Transverse colon (tissue), 4 donors: Measurements from ENCODE around the gene PMEPA1. TPM values are rescaled to one million over a fixed set of nuclear protein-coding genes. Genes with fewer than 3 reads are reported as not detected.

Source experiments
- DNase-seq: peaks from one replicate; pipeline ENCODE4 v3.0.0-alpha.2; 2019
- H3K27ac ChIP-seq, 4 donors: fragments of 200-600 bp; sonication (generic); 2 replicates each; pipeline ENCODE4 v1.5.1; 2016 to 2018; ENCODE audit warnings: inconsistent platforms in 4 of 4
- H3K27me3 ChIP-seq: fragments of 200-600 bp; sonication (generic); 2 replicates; pipeline ENCODE4 v1.5.1; 2017; ENCODE audit warnings: inconsistent platforms
- H3K36me3 ChIP-seq, 4 donors: fragments of 200-600 bp; sonication (generic); 2 replicates each; pipeline ENCODE4 v1.5.1; 2017 to 2019; ENCODE audit warnings: inconsistent platforms in 4 of 4
- H3K4me1 ChIP-seq, 4 donors: fragments of 200-600 bp; sonication (generic); 2 replicates each; pipeline ENCODE4 v1.5.1; 2017 to 2020; ENCODE audit warnings: inconsistent platforms in 4 of 4
- H3K4me3 ChIP-seq, 4 donors: fragments of 200-600 bp; sonication (generic); 1 replicate in 1 of 4; 2 replicates in 3 of 4; pipeline versions ENCODE4 v1.5.1 to v1.6.1; 2017 to 2019; ENCODE audit warnings: inconsistent platforms in 4 of 4
- H3K9me3 ChIP-seq, 2 donors: fragments of 200-600 bp; sonication (generic); 2 replicates each; pipeline ENCODE4 v1.5.1; 2017 to 2019; ENCODE audit warnings: inconsistent platforms in 2 of 2
- EP300 ChIP-seq: sonication (generic); formaldehyde crosslinking; IDR thresholded peaks from one replicate; pipeline ENCODE4 v1.6.1; 2017; ENCODE audit warnings: antibody characterized with exemption, low read depth
- POLR2A ChIP-seq: fragments of 450-650 bp; IDR thresholded peaks from one replicate; pipeline ENCODE4 v1.6.1; 2016; ENCODE audit warnings: antibody characterized with exemption, mild to moderate bottlenecking, moderate library complexity
- POLR2AphosphoS5 ChIP-seq, 3 donors: sonication (generic); formaldehyde crosslinking; IDR thresholded peaks; one replicate each; pipeline ENCODE4 v1.6.1; 2016; ENCODE audit warnings: antibody characterized with exemption in 3 of 3
- WGBS, 2 donors: methylation state at CpG; one replicate each; pipeline ENCODE4 v1.1.5; 2018; ENCODE audit warnings: low coverage in 1 of 2; 5-methylcytosine and 5-hydroxymethylcytosine counted together
- in situ Hi-C, 4 donors: fragments of 200-750 bp; cut with MboI; loops; one replicate each; pipeline versions ENCODE4 v1.15.0 to v1.15.1; 2017; ENCODE audit warnings: low sequenced_read_pairs in 3 of 4, low pct_ligation_motif_present in 1 of 4, low pct_unique_long_range_greater_than_20kb in 1 of 4
- intact Hi-C: fragments of 100-400 bp; cut with DNase I; formaldehyde crosslinking; loops from one replicate; pipeline ENCODE4 v1.15.1; 2023; ENCODE audit warnings: low total_unique reads
- total RNA-seq, 4 donors: library from RNA; depleted of rRNA; stranded (reverse); fragments of >200 nt; gene quantifications; one replicate each; pipeline ENCODE4 v1.1.0, GENCODE V29; 2016
- TF ChIP-seq, protein P1 (sequence below), 5 experiments: fragments of 200-600 bp in 3 of 5; fragments of 450-650 bp in 2 of 5; sonication (generic) in 3 of 5; IDR thresholded peaks; 1 replicate in 2 of 5; 2 replicates in 3 of 5; pipeline ENCODE4 v1.5.1; 2016 to 2017; ENCODE audit warnings: antibody characterized with exemption in 5 of 5, inconsistent platforms in 3 of 5, mild to moderate bottlenecking in 2 of 5, moderate library complexity in 1 of 5

The PMEPA1 gene
- total RNA-seq, 4 donors from 2014 or later = 6.4 to 10.8 (median 8.4) TPM

DNA sequence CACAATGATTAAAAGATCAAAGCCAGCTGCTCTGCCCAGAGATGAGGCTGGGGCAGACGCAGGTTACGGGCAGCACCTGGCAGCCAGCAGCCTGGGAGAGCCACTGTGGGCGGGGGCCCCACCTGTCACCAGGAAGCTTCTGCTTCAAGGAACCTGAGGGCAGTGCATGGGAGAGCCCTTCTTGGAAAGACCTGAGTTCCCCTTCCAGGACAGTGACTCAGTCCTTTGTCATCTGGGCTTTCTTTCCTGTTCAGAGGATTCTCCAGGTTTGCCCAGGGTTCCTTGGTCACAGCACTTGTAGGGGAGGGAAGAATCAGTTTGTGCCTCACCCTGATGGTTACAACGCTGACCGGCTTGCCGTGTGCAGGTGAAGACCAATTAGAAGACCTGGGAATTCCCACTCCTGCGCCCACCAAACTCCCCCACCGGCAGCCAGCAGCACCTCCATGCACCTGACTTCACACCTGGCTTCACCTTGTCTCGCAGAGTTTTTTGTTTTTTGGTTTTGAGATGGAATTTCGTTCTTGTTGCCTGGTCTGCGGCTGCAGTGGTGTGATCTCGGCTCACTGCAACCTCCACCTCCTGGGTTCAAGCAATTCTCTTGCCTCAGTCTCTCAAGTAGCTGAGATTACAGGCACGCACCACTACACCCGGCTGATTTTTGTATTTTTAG lies 91.6 kb downstream of the PMEPA1 start:
- H3K27me3 ChIP-seq = no peaks in the 10 kb centered on the region
- peak overlapping the region in 1 of 4 donors; percentile 4 for H3K4me3 ChIP-seq
- 40 to 59% methylated on average over 1 to 14 of the region's 14 CpGs for WGBS, 2 donors
- H3K4me1 ChIP-seq = peaks cover 4 to 36% (median 12%) of the 10 kb centered on the region in 4 donors
- H3K27ac ChIP-seq = peak overlapping the region; percentile 60 to 80 (median 70)
- DNase-seq = peak; percentile 78
- H3K9me3 ChIP-seq = no peaks in the 10 kb centered on the region
- H3K36me3 ChIP-seq = no peaks in the 10 kb centered on the region
- TF ChIP-seq, protein P1, sequence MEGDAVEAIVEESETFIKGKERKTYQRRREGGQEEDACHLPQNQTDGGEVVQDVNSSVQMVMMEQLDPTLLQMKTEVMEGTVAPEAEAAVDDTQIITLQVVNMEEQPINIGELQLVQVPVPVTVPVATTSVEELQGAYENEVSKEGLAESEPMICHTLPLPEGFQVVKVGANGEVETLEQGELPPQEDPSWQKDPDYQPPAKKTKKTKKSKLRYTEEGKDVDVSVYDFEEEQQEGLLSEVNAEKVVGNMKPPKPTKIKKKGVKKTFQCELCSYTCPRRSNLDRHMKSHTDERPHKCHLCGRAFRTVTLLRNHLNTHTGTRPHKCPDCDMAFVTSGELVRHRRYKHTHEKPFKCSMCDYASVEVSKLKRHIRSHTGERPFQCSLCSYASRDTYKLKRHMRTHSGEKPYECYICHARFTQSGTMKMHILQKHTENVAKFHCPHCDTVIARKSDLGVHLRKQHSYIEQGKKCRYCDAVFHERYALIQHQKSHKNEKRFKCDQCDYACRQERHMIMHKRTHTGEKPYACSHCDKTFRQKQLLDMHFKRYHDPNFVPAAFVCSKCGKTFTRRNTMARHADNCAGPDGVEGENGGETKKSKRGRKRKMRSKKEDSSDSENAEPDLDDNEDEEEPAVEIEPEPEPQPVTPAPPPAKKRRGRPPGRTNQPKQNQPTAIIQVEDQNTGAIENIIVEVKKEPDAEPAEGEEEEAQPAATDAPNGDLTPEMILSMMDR (IDR thresholded peaks at IDR 0.05) = no peak
- TF ChIP-seq POLR2A (no peak), POLR2AphosphoS5 (IDR thresholded peaks at IDR 0.05) (peak in 2 of 3 donors; percentile 52 to 66)
- intact Hi-C loops = no loop called here
- in situ Hi-C loops = loop anchor here in 1 of 4 donors (25.0 kb wide), 1 partner anchor 231 kb away; the partner anchor contains the start of gene RBM38

DNA sequence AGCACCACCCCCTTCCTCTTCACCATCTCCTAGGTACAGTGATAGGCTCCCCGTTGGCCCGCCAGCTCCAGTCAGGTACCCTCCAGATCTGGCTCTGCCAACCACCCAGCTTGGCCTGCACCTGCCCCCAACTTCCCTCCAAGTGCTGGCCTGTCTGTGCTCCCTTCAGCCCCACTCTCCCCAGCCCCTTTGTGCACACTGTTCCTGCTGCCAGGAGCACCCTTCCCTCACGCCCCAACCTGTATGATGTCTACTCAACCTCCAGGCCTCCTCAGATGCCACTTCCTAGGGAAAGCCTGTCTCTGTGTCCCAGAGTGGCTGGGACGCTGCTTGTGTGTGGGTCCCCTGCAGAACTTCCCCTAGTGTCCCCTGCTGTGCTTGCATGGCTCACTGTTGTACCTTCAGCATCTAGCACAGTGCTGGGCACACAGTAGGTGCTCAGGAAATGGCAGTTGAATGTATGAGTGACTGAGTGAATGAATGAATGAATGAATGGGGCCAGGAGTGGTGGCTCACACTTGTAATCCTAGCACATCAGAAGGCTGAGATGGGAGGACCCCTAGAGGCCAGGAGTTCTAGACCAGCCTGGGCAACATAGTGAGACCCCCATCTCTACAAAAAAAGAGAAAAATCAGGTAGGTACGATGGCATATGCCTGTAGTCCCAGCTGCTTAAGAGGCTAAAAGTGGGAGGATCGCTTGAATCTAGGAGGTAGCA lies 92.6 kb downstream of the PMEPA1 start:
- Histone ChIP-seq H3K9me3 (no peaks in the 10 kb centered on the region), H3K4me1 (peaks cover 4 to 36% (median 12%) of the 10 kb centered on the region in 4 donors), H3K27ac (no peak overlapping the region), H3K4me3 (no peak overlapping the region), H3K36me3 (no peaks in the 10 kb centered on the region), H3K27me3 (no peaks in the 10 kb centered on the region)
- in situ Hi-C loops = loop anchor here in 1 of 4 donors (25.0 kb wide), 1 partner anchor 230 kb away; the partner anchor contains the start of gene RBM38
- DNase-seq = no peak
- no peak for TF ChIP-seq POLR2A
- TF ChIP-seq EP300 = no peak
- TF ChIP-seq, protein P1 (IDR thresholded peaks at IDR 0.05) = no peak
- no peak for TF ChIP-seq POLR2AphosphoS5 (IDR thresholded peaks at IDR 0.05)
- intact Hi-C loops = no loop called here
- WGBS, 2 donors = 87% methylated on average over 6 of the region's 6 CpGs; no CpG with 5 or more reads in 1 of the 2 donors

DNA sequence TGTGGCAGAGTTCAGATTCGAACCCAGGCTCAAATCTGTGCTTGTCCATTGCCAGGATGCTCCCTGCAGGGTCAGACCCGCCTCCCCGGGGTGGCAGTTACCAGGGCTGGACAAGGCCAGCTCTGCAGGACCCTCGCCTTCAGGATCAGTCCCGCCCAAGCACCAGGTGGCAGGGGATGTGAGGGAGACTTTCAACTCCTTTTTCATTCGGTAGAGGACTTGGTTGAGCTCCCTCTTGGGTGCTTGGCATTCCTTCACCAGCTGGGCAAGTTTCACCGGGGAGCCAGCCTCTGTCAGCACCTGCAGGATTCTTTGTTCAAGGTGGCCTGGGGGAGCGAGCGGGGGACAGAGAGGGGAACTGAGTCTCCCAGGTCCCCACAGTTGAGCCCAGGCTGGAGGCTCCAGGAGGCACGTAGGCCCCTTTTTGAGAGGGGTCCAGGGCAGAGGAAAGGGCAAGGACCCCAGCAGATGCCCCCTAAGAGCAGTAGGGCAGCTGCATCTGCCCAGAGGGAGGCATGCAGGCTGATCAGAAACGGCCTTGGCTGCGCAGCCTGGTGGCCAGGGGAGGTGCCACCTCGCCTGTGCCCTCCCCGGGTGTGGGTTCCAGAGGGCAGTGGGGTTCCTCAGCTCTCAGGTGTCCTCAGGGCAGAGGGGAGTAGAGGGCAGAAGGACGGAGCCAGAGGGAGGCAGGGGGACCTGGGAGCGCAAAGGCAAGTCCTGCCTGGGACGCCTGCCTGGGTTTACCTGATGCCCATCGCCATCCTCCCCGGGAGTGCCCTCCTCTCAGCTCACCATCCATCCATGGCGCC lies 93.5 kb downstream of the PMEPA1 start:
- WGBS, 2 donors = 89% methylated on average over 19 of the region's 20 CpGs; no CpG with 5 or more reads in 1 of the 2 donors
- no peak overlapping the region for H3K27ac ChIP-seq
- in situ Hi-C loops = loop anchor here in 1 of 4 donors (25.0 kb wide), 1 partner anchor 229 kb away; the partner anchor contains the start of gene RBM38
- no peaks in the 10 kb centered on the region for H3K27me3 ChIP-seq
- TF ChIP-seq POLR2AphosphoS5 (IDR thresholded peaks at IDR 0.05) (no peak), POLR2A (no peak), EP300 (no peak)
- TF ChIP-seq, protein P1 (IDR thresholded peaks at IDR 0.05) = no peak
- peaks cover 3 to 30% (median 11%) of the 10 kb centered on the region in 4 donors for H3K4me1 ChIP-seq
- no peaks in the 10 kb centered on the region for H3K36me3 ChIP-seq
- no peaks in the 10 kb centered on the region for H3K9me3 ChIP-seq
- H3K4me3 ChIP-seq = no peak overlapping the region
- intact Hi-C loops = no loop called here
- no peak for DNase-seq
